Endothelial cell of umbilical vein (primary cell): Measurements from ENCODE around the gene SLC26A2. TPM values are rescaled to one million over a fixed set of nuclear protein-coding genes. Genes with fewer than 3 reads are reported as not detected.

Experiments
- BruUV-seq: library from RNA; stranded (reverse); fragments of 400-500 nt; replicated peaks from 2 replicates; lab custom pipeline; 2021; lab: Mats Ljungman, UMichigan
- CTCF ChIA-PET: fragments of 300-600, 350-600 bp; sonication (Branson Sonifier 250); formaldehyde crosslinking; loops from one replicate; lab custom pipeline; 2021; ENCODE audit warnings: antibody characterized with exemption, inconsistent platforms; lab: Charles Lee
- POLR2A ChIA-PET: fragments of 300-600, 350-600 bp; sonication (Branson Sonifier 250); formaldehyde crosslinking; loops from one replicate; lab custom pipeline; 2021; ENCODE audit warnings: antibody characterized with exemption, inconsistent platforms; lab: Charles Lee
- DNase-seq: peaks from one replicate; pipeline ENCODE4 v3.0.0-alpha.2; 2011; ENCODE audit warnings: low read depth, low spot score
- FAIRE-seq: peaks from 2 replicates; lab custom pipeline; 2011; peaks lifted over from hg19 to GRCh38; lab: Jason Lieb, UNC
- H2AFZ ChIP-seq: 2 replicates; pipeline ENCODE4 v1.6.0; 2012; ENCODE audit warnings: low read depth, low read length, control low read depth, inconsistent platforms
- H3K27ac ChIP-seq: 2 replicates; pipeline ENCODE4 v1.5.1; 2011; ENCODE audit warnings: low read depth, mild to moderate bottlenecking, control low read depth, low read length, moderate library complexity; ENCODE audit not compliant: insufficient read depth
- H3K27me3 ChIP-seq, 2 experiments: 2 replicates each; pipeline versions ENCODE4 v1.6.0 to v1.6.1; 2011; ENCODE audit warnings: low read length in 2 of 2, mixed read lengths in 1 of 2; ENCODE audit not compliant: control insufficient read depth in 2 of 2, insufficient read depth in 2 of 2
- H3K36me3 ChIP-seq, 2 experiments: 2 replicates in 1 of 2; 3 replicates in 1 of 2; pipeline ENCODE4 v1.5.1; 2011; ENCODE audit warnings: low read length in 2 of 2, mild to moderate bottlenecking in 1 of 2, moderate library complexity in 1 of 2; ENCODE audit not compliant: control insufficient read depth in 2 of 2, insufficient read depth in 2 of 2; ENCODE audit errors: extremely low read depth in 1 of 2
- H3K4me1 ChIP-seq: 3 replicates; pipeline ENCODE4 v1.5.1; 2011; ENCODE audit warnings: mild to moderate bottlenecking, low read length; ENCODE audit not compliant: control insufficient read depth, insufficient read depth; ENCODE audit errors: extremely low read depth
- H3K4me2 ChIP-seq: 2 replicates; pipeline ENCODE4 v1.6.1; 2011; ENCODE audit warnings: low read length, control low read depth, mixed read lengths; ENCODE audit not compliant: insufficient read depth
- H3K4me3 ChIP-seq, 3 experiments: fragments of 200-600 bp in 1 of 3; sonication (generic), shearing (Covaris generic) in 1 of 3; replicated peaks in 1 of 3; 2 replicates each; pipeline ENCODE4 v1.5.1; 2011 to 2016; ENCODE audit warnings: control low read depth in 3 of 3, low read length in 3 of 3, mild to moderate bottlenecking in 2 of 3, inconsistent platforms in 1 of 3, low read depth in 1 of 3, moderate library complexity in 1 of 3; ENCODE audit not compliant: insufficient read depth in 1 of 3
- H3K79me2 ChIP-seq: 2 replicates; pipeline ENCODE4 v1.6.0; 2012; ENCODE audit warnings: low read length, inconsistent platforms; ENCODE audit not compliant: control insufficient read depth, insufficient read depth
- H3K9ac ChIP-seq: replicated peaks from 2 replicates; pipeline ENCODE3; 2011; ENCODE audit warnings: low read length, control low read depth; ENCODE audit not compliant: insufficient read depth; ENCODE audit errors: extremely low read depth
- H3K9me1 ChIP-seq: replicated peaks from 3 replicates; pipeline ENCODE4 v1.6.0; 2011; ENCODE audit warnings: mild to moderate bottlenecking, low read length; ENCODE audit not compliant: control insufficient read depth, insufficient read depth; ENCODE audit errors: extremely low read depth
- H3K9me3 ChIP-seq: replicated peaks from 2 replicates; pipeline ENCODE4 v1.5.1; 2012; ENCODE audit warnings: low read length, inconsistent platforms; ENCODE audit not compliant: control insufficient read depth, insufficient read depth
- H4K20me1 ChIP-seq: replicated peaks from 2 replicates; pipeline ENCODE3; 2011; ENCODE audit warnings: mild to moderate bottlenecking, low read length; ENCODE audit not compliant: control insufficient read depth, insufficient read depth; ENCODE audit errors: extremely low read depth
- CTCF ChIP-seq, 2 donors: IDR thresholded peaks; 1 replicate in 1 of 2; 2 replicates in 1 of 2; pipeline ENCODE4 v1.5.1; 2011; ENCODE audit warnings: low read length in 2 of 2, mild to moderate bottlenecking in 2 of 2, moderate library complexity in 2 of 2, control low read depth in 1 of 2, inconsistent platforms in 1 of 2, low read depth in 1 of 2; ENCODE audit not compliant: insufficient read depth in 1 of 2; ENCODE audit errors: extremely low read depth in 1 of 2
- EZH2 ChIP-seq: IDR thresholded peaks from 2 replicates; pipeline ENCODE4 v1.6.1; 2012; ENCODE audit warnings: borderline replicate concordance, low read depth, mild to moderate bottlenecking, moderate library complexity, low read length, inconsistent platforms; ENCODE audit not compliant: severe bottlenecking
- FOS ChIP-seq: IDR thresholded peaks from 2 replicates; pipeline ENCODE4 v1.6.1; 2011; ENCODE audit warnings: mild to moderate bottlenecking, low read length, moderate library complexity, borderline replicate concordance; ENCODE audit not compliant: insufficient read depth
- GATA2 ChIP-seq: IDR thresholded peaks from 2 replicates; pipeline ENCODE4 v1.7.0; 2011; ENCODE audit warnings: low read depth, mild to moderate bottlenecking, moderate library complexity, mixed read lengths, low read length; ENCODE audit not compliant: insufficient read length, insufficient read depth
- JUN ChIP-seq: IDR thresholded peaks from 2 replicates; pipeline ENCODE4 v1.6.1; 2011; ENCODE audit warnings: borderline replicate concordance, low read depth; ENCODE audit not compliant: insufficient read length, insufficient read depth
- MAX ChIP-seq: IDR thresholded peaks from 2 replicates; pipeline ENCODE4 v1.6.1; 2011; ENCODE audit not compliant: insufficient read depth, insufficient read length
- MYC ChIP-seq: IDR thresholded peaks from one replicate; pipeline ENCODE4 v1.6.1; 2011; ENCODE audit warnings: mild to moderate bottlenecking, low read depth, low read length
- POLR2A ChIP-seq: IDR thresholded peaks from 2 replicates; pipeline ENCODE4 v1.6.1; 2012; ENCODE audit warnings: low read depth, mild to moderate bottlenecking, control low read depth, low read length
- POLR2AphosphoS5 ChIP-seq: IDR thresholded peaks from 2 replicates; pipeline ENCODE4 v1.6.1; 2012; ENCODE audit warnings: low read depth, mild to moderate bottlenecking, control low read depth, low read length, moderate library complexity; ENCODE audit not compliant: insufficient read depth
- dilution Hi-C: fragments of 300-500 bp; cut with MboI; formaldehyde crosslinking; loops from one replicate; pipeline ENCODE4 v1.15.0; 2019; ENCODE audit warnings: low sequenced_read_pairs; ENCODE audit not compliant: extremely low pct_ligation_motif_present
- intact Hi-C: fragments of 100-400 bp; cut with micrococcal nuclease; formaldehyde crosslinking; loops from one replicate; pipeline ENCODE4 v1.10.0; 2022
- polyA plus RNA-seq, 4 experiments: library from polyadenylated mRNA; depleted of rRNA in 3 of 4; stranded (reverse) in 3 of 4; unstranded in 1 of 4; fragments of >200 nt; gene quantifications; 2 replicates each; pipeline versions ENCODE4 v1.2.1 to v1.2.3, GENCODE V29; 2011 to 2012; ENCODE audit warnings: missing spikeins in 1 of 4
- total RNA-seq: library from RNA; stranded (reverse); gene quantifications from 2 replicates; pipeline ENCODE4 v1.2.3, GENCODE V29; 2021

SLC26A2 gene
- total and polyA plus RNA-seq, 2 donors (not counting 3 experiments of a cell fraction or from before 2014, with no cell fraction given) = 5.9 to 16.8 TPM

GRCh38 chr5:149979896-149980295, 19.3 kb downstream of the SLC26A2 start:
- DNase-seq = no peak
- Histone ChIP-seq H3K4me1 (no peaks in the 10 kb centered on the region), H3K79me2 (no peaks in the 10 kb centered on the region), H3K4me3 (no peak overlapping the region), H3K9me3 (no peaks in the 10 kb centered on the region), H3K9ac (no peak overlapping the region), H3K27ac (no peak overlapping the region), H3K27me3 (no peaks in the 10 kb centered on the region), H3K9me1 (no peaks in the 10 kb centered on the region), H2AFZ (no peak overlapping the region), H3K36me3 (peaks cover 2 to 5% of the 10 kb centered on the region in 2 experiments), H4K20me1 (no peaks in the 10 kb centered on the region), H3K4me2 (no peak overlapping the region)
- ChIA-PET POLR2A (no interaction called here), CTCF (interaction anchor here (1.0 to 4.5 kb wide), 3 partner anchors 8 to 142 kb away, joined by 3 to 38 read pairs (median 4); no protein-coding TSS in a partner anchor)
- dilution Hi-C loops = no loop called here
- TF ChIP-seq MAX = no peak
- TF ChIP-seq MYC = no peak
- TF ChIP-seq CTCF (IDR thresholded peaks at IDR 0.05; ENCODE audit: extremely low read depth in 1 of 2, insufficient read depth in 1 of 2, low read depth in 1 of 2, low read length in 2 of 2) = no peak
- TF ChIP-seq JUN = no peak
- TF ChIP-seq GATA2 = no peak
- no peak for TF ChIP-seq POLR2A
- no peak for TF ChIP-seq EZH2
- no peak for TF ChIP-seq POLR2AphosphoS5
- TF ChIP-seq FOS = no peak
- intact Hi-C loops = no loop called here
- no TSS peak for BruUV-seq
- no peak for FAIRE-seq
